SK-N-SH (cell line): Measurements from ENCODE around the gene MAP10. TPM values are rescaled to one million over a fixed set of nuclear protein-coding genes. Genes with fewer than 3 reads are reported as not detected.

ENCODE experiments used
- CTCF ChIA-PET: fragments of 300-600, 350-600 bp; formaldehyde crosslinking; extraction: SDS; loops from one replicate; lab custom pipeline; 2021; lab: Yijun Ruan, JAX
- POLR2A ChIA-PET: fragments of 350-600 bp; sonication (Branson Sonifier 250); formaldehyde crosslinking; extraction: SDS; loops from one replicate; lab custom pipeline; 2020; ENCODE audit warnings: antibody characterized with exemption, inconsistent platforms; lab: Yijun Ruan, JAX
- DNase-seq: peaks from one replicate; pipeline ENCODE4 v3.0.0; 2012
- H2AFZ ChIP-seq: fragments of 200-600 bp; sonication (generic); 2 replicates; pipeline ENCODE4 v1.8.1; 2016; ENCODE audit warnings: antibody characterized with exemption, mild to moderate bottlenecking, low read depth
- H3F3A ChIP-seq: fragments of 200-600 bp; sonication (generic); replicated peaks from 2 replicates; pipeline ENCODE3; 2016; ENCODE audit warnings: antibody characterized with exemption, mild to moderate bottlenecking; ENCODE audit not compliant: insufficient read depth
- H3K27ac ChIP-seq, 2 experiments: fragments of 200-500 bp in 1 of 2; fragments of 200-600 bp in 1 of 2; sonication (Bioruptor generic) in 1 of 2; sonication (generic), shearing (Covaris generic) in 1 of 2; 2 replicates each; pipeline versions ENCODE4 v1.5.1 to v1.6.1; 2014 to 2016; ENCODE audit warnings: low read depth in 2 of 2, inconsistent platforms in 1 of 2, low read length in 1 of 2, mild to moderate bottlenecking in 1 of 2, mixed read lengths in 1 of 2
- H3K27me3 ChIP-seq: fragments of 200-600 bp; sonication (generic), shearing (Covaris generic); 2 replicates; pipeline ENCODE4 v1.6.1; 2016; ENCODE audit warnings: mixed run types; ENCODE audit not compliant: insufficient read depth
- H3K36me3 ChIP-seq, 2 experiments: fragments of 200-500 bp in 1 of 2; fragments of 200-600 bp in 1 of 2; sonication (Bioruptor generic) in 1 of 2; sonication (generic) in 1 of 2; replicated peaks in 1 of 2; 2 replicates each; pipeline versions ENCODE3 to v1.5.1; 2014 to 2016; ENCODE audit warnings: low read length in 1 of 2, mild to moderate bottlenecking in 1 of 2; ENCODE audit not compliant: insufficient read depth in 2 of 2, control insufficient read depth in 1 of 2
- H3K4me1 ChIP-seq, 2 experiments: fragments of 200-500 bp in 1 of 2; fragments of 200-600 bp in 1 of 2; sonication (Bioruptor generic) in 1 of 2; sonication (generic), shearing (Covaris generic) in 1 of 2; 2 replicates each; pipeline versions ENCODE4 v1.5.1 to v1.6.1; 2014 to 2016; ENCODE audit warnings: low read depth in 1 of 2, low read length in 1 of 2, mixed run types in 1 of 2; ENCODE audit not compliant: insufficient read depth in 2 of 2, control insufficient read depth in 1 of 2
- H3K4me2 ChIP-seq: fragments of 200-600 bp; sonication (generic), shearing (Covaris generic); 2 replicates; pipeline ENCODE4 v1.6.1; 2017; ENCODE audit warnings: mixed run types
- H3K4me3 ChIP-seq, 2 experiments: fragments of 200-500 bp in 1 of 2; fragments of 200-600 bp in 1 of 2; sonication (Bioruptor generic) in 1 of 2; sonication (generic), shearing (Covaris generic) in 1 of 2; 2 replicates each; pipeline versions ENCODE4 v1.5.1 to v1.8.1; 2014 to 2016; ENCODE audit warnings: low read depth in 2 of 2, inconsistent platforms in 1 of 2, low read length in 1 of 2, mild to moderate bottlenecking in 1 of 2, mixed read lengths in 1 of 2, moderate library complexity in 1 of 2
- H3K79me2 ChIP-seq: fragments of 200-600 bp; sonication (generic); 2 replicates; pipeline ENCODE4 v1.8.1; 2017; ENCODE audit warnings: mild to moderate bottlenecking; ENCODE audit not compliant: insufficient read depth
- H3K9ac ChIP-seq: fragments of 200-600 bp; sonication (generic); 2 replicates; pipeline ENCODE4 v1.6.1; 2017; ENCODE audit warnings: mixed run types
- H3K9me2 ChIP-seq: fragments of 200-600 bp; sonication (generic); 2 replicates; pipeline ENCODE4 v1.6.1; 2017; ENCODE audit warnings: mixed run types
- H3K9me3 ChIP-seq: fragments of 200-600 bp; sonication (generic); 2 replicates; pipeline ENCODE4 v1.6.1; 2017; ENCODE audit warnings: mixed run types, mild to moderate bottlenecking, moderate library complexity
- H4K20me1 ChIP-seq: fragments of 200-600 bp; sonication (generic); 2 replicates; pipeline ENCODE4 v1.6.1; 2017; ENCODE audit warnings: mild to moderate bottlenecking, mixed run types; ENCODE audit not compliant: insufficient read depth
- EZH2phosphoT487 ChIP-seq: fragments of 200-600 bp; sonication (generic); IDR thresholded peaks from 2 replicates; pipeline ENCODE4 v1.6.1; 2017; ENCODE audit warnings: low read depth, mixed run types, mild to moderate bottlenecking, antibody characterized with exemption, moderate library complexity, borderline replicate concordance
- FOXJ3 ChIP-seq: sonication (generic); formaldehyde crosslinking; IDR thresholded peaks from 2 replicates; pipeline ENCODE4 v1.5.1; 2020; ENCODE audit warnings: mild to moderate bottlenecking, missing genetic modification reagents
- FOXM1 ChIP-seq: IDR thresholded peaks from 2 replicates; pipeline ENCODE4 v1.4.0; 2012; ENCODE audit warnings: low read depth, mild to moderate bottlenecking
- NFIC ChIP-seq: IDR thresholded peaks from 2 replicates; pipeline ENCODE4 v1.4.0; 2012; ENCODE audit warnings: borderline replicate concordance
- NRF1 ChIP-seq: IDR thresholded peaks from 2 replicates; pipeline ENCODE4 v1.6.1; 2012; ENCODE audit warnings: low read depth, mild to moderate bottlenecking, low read length
- RCOR1 ChIP-seq: fragments of 150-350 bp; IDR thresholded peaks from 2 replicates; pipeline ENCODE4 v1.6.1; 2017; ENCODE audit warnings: antibody characterized with exemption, low read length
- TAF1 ChIP-seq: IDR thresholded peaks from 2 replicates; pipeline ENCODE4 v1.6.1; 2012; ENCODE audit warnings: low read depth, mild to moderate bottlenecking, low read length, moderate library complexity, borderline replicate concordance
- TCF12 ChIP-seq: IDR thresholded peaks from 2 replicates; pipeline ENCODE4 v1.4.0; 2012
- YY1 ChIP-seq: IDR thresholded peaks from 2 replicates; pipeline ENCODE4 v1.4.0; 2012; ENCODE audit warnings: low read depth, mild to moderate bottlenecking
- WGBS: methylation state at CpG from one replicate; pipeline ENCODE4 v1.1.6; 2017; ENCODE audit warnings: low lambda C conversion rate; 5-methylcytosine and 5-hydroxymethylcytosine counted together
- polyA plus RNA-seq, 3 experiments: library from polyadenylated mRNA; depleted of rRNA; stranded (reverse); fragments of >200 nt; gene quantifications; 2 replicates each; pipeline ENCODE4 v1.2.3, GENCODE V29; 2012
- TF ChIP-seq, protein P1 (sequence below): IDR thresholded peaks from 2 replicates; pipeline ENCODE4 v1.4.0; 2012; ENCODE audit warnings: low read depth, borderline replicate concordance
- TF ChIP-seq, protein P2 (sequence below): fragments of 200-600 bp; sonication (generic); IDR thresholded peaks from 2 replicates; pipeline ENCODE4 v1.6.1; 2017; ENCODE audit warnings: antibody characterized with exemption, mild to moderate bottlenecking, moderate library complexity

MAP10 gene
- polyA plus RNA-seq, 1 of the 3 experiments (the other 2 are of a cell fraction), result 0.43 TPM

DNA sequence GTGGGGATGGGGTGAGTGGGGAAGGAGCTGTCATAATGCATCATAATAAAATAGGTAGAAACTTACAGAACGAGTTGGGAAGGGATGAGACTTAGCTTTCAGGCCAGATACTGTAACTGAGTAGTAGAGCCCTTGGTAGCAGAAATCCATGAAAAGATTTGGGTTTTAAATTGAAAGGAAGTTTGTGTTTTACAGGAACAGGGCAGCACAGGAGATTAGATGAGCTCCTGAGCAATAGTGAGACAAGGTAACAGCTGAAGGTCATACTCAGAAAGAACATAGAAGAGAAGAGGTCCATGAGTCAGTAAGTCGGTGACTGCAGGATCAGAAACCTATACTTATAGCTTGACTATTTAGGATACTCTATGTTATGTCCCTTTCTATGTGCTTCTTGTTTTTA lies 7.3 kb downstream of the MAP10 start:
- ChIA-PET POLR2A (no interaction called here), CTCF (no interaction called here)
- Histone ChIP-seq H2AFZ (no peak overlapping the region), H3K27ac (no peak overlapping the region), H3K4me1 (no peaks in the 10 kb centered on the region), H3K79me2 (no peaks in the 10 kb centered on the region), H3K36me3 (no peaks in the 10 kb centered on the region), H4K20me1 (no peaks in the 10 kb centered on the region), H3K9ac (no peak overlapping the region), H3F3A (no peaks in the 10 kb centered on the region), H3K9me2 (peaks cover 2% of the 10 kb centered on the region; the same call in 1 of the 2 replicates), H3K9me3 (no peaks in the 10 kb centered on the region), H3K4me2 (no peak overlapping the region), H3K27me3 (no peaks in the 10 kb centered on the region), H3K4me3 (no peak overlapping the region)
- 68% methylated on average over 2 of the region's 2 CpGs for WGBS
- no peak for DNase-seq
- TF ChIP-seq EZH2phosphoT487 (no peak), RCOR1 (no peak), FOXM1 (no peak), TAF1 (no peak), TCF12 (no peak), FOXJ3 (CRISPR knock-in tag) (no peak)

DNA sequence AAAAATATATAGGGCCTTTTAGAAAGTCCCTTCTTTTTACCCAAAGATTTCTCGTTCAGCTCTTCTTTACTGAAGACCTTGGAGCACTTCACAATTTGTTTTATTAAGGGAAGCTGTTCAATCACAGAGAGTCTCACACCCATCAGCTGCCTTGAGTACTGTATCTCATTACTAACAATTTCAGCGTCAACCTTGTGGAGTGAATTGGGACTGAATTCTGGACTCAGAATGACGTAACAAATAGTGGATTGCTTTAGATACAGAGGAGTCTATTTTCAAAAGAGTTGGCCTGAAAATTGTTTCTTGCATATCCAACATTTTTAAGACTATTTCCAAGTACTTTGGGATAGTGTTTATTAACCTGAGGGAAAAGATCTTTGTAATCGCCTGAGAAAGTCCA lies 7.9 kb downstream of the MAP10 start:
- H3K9me3 ChIP-seq, result no peaks in the 10 kb centered on the region
- no peak overlapping the region for H3K27ac ChIP-seq
- DNase-seq, result no peak
- no peaks in the 10 kb centered on the region for H4K20me1 ChIP-seq
- H3K9ac ChIP-seq, result no peak overlapping the region
- TF ChIP-seq NRF1 (no peak), FOXM1 (no peak), NFIC (no peak), YY1 (no peak)
- TF ChIP-seq, protein P1, sequence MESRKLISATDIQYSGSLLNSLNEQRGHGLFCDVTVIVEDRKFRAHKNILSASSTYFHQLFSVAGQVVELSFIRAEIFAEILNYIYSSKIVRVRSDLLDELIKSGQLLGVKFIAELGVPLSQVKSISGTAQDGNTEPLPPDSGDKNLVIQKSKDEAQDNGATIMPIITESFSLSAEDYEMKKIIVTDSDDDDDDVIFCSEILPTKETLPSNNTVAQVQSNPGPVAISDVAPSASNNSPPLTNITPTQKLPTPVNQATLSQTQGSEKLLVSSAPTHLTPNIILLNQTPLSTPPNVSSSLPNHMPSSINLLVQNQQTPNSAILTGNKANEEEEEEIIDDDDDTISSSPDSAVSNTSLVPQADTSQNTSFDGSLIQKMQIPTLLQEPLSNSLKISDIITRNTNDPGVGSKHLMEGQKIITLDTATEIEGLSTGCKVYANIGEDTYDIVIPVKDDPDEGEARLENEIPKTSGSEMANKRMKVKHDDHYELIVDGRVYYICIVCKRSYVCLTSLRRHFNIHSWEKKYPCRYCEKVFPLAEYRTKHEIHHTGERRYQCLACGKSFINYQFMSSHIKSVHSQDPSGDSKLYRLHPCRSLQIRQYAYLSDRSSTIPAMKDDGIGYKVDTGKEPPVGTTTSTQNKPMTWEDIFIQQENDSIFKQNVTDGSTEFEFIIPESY, result no peak
- TF ChIP-seq, protein P2, sequence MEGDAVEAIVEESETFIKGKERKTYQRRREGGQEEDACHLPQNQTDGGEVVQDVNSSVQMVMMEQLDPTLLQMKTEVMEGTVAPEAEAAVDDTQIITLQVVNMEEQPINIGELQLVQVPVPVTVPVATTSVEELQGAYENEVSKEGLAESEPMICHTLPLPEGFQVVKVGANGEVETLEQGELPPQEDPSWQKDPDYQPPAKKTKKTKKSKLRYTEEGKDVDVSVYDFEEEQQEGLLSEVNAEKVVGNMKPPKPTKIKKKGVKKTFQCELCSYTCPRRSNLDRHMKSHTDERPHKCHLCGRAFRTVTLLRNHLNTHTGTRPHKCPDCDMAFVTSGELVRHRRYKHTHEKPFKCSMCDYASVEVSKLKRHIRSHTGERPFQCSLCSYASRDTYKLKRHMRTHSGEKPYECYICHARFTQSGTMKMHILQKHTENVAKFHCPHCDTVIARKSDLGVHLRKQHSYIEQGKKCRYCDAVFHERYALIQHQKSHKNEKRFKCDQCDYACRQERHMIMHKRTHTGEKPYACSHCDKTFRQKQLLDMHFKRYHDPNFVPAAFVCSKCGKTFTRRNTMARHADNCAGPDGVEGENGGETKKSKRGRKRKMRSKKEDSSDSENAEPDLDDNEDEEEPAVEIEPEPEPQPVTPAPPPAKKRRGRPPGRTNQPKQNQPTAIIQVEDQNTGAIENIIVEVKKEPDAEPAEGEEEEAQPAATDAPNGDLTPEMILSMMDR, result no peak
- H3K4me3 ChIP-seq, result no peak overlapping the region
- WGBS, result 88% methylated on average over 4 of the region's 4 CpGs
- H3K9me2 ChIP-seq, result peaks cover 2% of the 10 kb centered on the region; the same call in 1 of the 2 replicates
- H3K4me2 ChIP-seq, result no peak overlapping the region
- no peaks in the 10 kb centered on the region for H3K27me3 ChIP-seq
- H2AFZ ChIP-seq, result no peak overlapping the region
- H3K4me1 ChIP-seq, result no peaks in the 10 kb centered on the region
- CTCF ChIA-PET, result no interaction called here
- POLR2A ChIA-PET, result no interaction called here
- no peaks in the 10 kb centered on the region for H3F3A ChIP-seq
- H3K79me2 ChIP-seq, result no peaks in the 10 kb centered on the region
- H3K36me3 ChIP-seq, result no peaks in the 10 kb centered on the region
